HG03520 (cell line): Measurements from ENCODE around the gene ARHGEF28.

Experiments
- ATAC-seq: cut with Tn5 transposase; IDR thresholded peaks from one replicate; pipeline ENCODE4 v1.9.1; 2021; ENCODE audit warnings: mild to moderate bottlenecking, moderate library complexity; ENCODE audit not compliant: unreplicated experiment

The ARHGEF28 gene

GRCh38 chr5:73921741-73922140 is 295.7 kb downstream of the ARHGEF28 start:
- no peak for ATAC-seq

GRCh38 chr5:73922224-73922623 is 296.2 kb downstream of the ARHGEF28 start:
- no peak for ATAC-seq

- ATAC-seq, result no peak
Observed at GRCh38 chr5:73922875-73923557, 297.0 kb downstream of the ARHGEF28 start.

DNA sequence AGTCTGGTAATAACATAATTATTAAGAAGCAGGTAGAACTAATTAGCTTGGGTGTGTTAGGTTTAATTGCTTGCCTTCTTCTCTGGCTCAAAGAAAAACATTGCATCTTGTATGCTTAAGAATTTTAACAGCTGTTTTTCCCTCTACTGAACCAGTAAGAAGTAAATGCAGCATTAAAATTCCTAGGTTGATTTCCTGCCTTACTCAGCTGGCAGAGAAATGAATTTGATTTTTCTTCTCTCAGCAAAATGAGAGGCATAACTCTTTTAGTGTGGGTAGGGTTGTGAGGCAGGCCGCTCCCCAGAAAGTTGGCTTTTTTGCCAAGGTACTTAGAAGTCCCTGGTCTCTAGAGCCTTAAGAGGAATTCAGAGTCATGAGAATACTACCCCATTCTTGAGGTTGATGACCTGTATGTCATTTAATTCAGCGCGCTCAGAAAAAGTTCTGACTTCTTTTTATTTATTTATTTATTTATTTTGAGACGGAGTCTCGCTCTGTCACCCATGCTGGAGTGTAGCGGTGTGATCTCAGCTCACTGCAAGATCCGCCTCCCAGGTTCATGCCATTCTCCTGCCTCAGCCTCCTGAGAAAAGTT is 302.6 kb downstream of the ARHGEF28 start:
- ATAC-seq, result no peak

- no peak for ATAC-seq
Observed at GRCh38 chr5:73935719-73936118, 309.7 kb downstream of the ARHGEF28 start.

GRCh38 chr5:73938280-73938937 is 312.4 kb downstream of the ARHGEF28 start:
- ATAC-seq, result no peak

GRCh38 chr5:73938938-73939320 is 312.9 kb downstream of the ARHGEF28 start:
- ATAC-seq, result no peak

DNA sequence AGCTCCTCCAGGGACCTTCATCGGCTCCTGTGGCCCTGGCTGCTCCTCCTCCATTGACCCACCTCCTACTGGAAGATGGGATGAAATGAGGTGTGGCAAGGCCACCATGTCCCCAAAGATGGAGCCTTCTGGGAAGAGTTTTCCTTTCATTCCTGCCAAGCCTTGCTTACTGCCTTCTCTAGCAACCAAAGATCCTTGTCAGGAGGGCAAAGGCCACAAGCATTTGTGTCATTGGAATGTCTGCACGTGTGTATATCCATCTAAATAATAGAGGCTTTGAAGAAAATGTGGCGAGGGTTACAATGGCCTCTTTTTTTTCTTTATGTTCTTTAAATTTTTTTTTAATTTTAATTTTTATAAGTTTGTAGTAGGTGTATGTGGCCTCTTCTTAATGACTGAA is 313.6 kb downstream of the ARHGEF28 start:
- no peak for ATAC-seq

- no peak for ATAC-seq
Observed at GRCh38 chr5:73940026-73940425, 314.0 kb downstream of the ARHGEF28 start.

GRCh38 chr5:73940801-73941200 is 314.8 kb downstream of the ARHGEF28 start:
- no peak for ATAC-seq

DNA sequence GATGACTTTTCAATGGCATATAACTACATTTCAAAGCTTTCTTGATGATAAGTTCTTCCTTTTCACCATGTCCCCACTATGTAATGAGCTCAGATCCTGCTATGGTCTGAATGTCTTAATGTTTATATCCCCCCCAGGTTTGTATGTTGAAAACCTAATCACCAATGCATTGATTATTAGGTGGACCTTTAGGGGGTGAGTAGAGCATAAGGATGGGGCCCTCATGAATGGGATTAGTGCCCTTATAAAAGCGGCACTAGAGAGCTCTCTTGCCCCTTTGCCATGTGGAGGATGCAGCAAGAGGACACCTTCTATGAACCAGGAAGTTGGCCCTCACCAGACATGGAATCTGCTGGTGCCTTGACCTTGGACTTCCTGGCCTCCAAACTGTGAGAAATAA is 316.8 kb downstream of the ARHGEF28 start:
- no peak for ATAC-seq

DNA sequence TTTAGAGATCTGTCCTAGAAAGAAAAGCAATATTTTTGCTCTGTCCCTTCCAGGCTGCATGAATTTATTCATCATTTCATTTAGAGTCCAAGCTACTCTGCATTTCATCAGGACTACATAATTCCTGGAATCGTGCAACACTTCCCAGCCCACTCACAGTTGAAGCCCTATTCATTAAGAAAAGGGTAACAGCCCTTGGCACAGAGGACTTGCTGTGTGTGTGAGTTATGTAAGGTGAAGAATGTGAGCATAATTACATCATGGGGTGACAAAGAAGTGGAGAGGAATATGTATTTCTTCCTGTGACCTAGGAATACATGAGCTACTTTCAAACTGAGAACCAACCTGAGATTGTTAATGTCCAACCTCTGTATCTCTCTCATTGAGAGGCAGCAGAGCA is 317.4 kb downstream of the ARHGEF28 start:
- no peak for ATAC-seq

- no peak for ATAC-seq
Observed at GRCh38 chr5:73944581-73944980, 318.6 kb downstream of the ARHGEF28 start.

GRCh38 chr5:73945505-73945904 is 319.5 kb downstream of the ARHGEF28 start:
- no peak for ATAC-seq

DNA sequence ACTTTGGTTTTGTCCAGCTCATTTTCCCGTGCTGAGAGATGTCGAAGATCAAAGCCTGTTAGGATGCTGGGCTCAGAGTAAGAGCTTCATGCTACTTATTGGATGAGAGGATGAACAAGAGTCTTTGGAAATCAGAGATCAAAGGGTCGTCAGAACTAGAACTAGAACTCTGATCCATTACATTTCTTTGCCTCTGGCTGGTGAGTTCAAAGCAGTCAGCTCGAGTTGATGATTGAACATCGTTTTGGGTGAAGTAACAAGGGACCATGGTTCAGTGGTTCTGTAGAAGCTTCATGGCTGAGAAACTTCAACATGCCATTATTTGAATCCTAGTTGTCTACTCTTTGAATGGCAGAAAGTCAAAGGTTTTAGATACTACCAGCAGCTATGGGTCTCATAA is 320.3 kb downstream of the ARHGEF28 start:
- no peak for ATAC-seq

GRCh38 chr5:73946919-73947602 is 321.1 kb downstream of the ARHGEF28 start:
- no peak for ATAC-seq

GRCh38 chr5:73947906-73948640 is 322.1 kb downstream of the ARHGEF28 start:
- no peak for ATAC-seq

DNA sequence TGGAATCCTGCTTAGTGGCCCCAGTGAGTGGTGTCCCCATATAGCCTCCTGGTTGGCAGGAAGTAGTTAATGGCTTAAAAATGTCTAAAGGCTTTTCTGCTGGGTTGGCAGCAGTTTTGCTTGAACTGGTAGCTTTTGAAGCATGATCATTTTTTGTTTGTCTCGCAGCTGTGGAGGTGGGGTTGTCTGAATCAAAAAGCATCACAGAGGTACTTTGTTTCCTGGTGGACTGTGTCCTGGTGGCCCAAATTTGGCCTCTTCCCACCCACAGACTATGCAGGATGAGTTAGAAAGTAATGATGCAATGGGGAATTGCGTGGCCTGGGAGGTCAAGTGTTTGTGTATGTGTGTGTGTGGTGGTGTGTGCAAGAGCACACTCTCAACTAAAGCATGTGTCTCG is 322.7 kb downstream of the ARHGEF28 start:
- no peak for ATAC-seq

DNA sequence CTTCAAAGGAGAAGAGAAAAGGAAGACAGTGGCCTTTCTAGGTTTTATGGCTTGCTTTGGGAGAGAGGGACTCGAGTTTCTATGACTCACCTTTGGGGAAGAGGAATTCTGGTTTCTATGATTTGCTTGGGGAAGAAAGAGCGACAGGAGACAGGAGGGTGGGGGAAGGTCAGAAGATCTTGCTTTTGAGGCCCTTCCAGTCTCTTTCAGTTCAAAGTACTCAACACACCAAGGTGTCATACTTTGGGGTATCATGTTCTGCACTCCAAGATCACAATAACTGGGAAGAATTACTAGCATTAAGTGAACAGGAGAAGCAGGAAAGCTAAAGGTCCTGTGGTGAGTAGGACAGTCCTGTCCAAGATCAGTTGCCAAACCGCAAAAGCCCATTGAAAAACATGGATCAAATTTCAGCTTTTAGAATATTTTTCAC is 324.5 kb downstream of the ARHGEF28 start:
- no peak for ATAC-seq

DNA sequence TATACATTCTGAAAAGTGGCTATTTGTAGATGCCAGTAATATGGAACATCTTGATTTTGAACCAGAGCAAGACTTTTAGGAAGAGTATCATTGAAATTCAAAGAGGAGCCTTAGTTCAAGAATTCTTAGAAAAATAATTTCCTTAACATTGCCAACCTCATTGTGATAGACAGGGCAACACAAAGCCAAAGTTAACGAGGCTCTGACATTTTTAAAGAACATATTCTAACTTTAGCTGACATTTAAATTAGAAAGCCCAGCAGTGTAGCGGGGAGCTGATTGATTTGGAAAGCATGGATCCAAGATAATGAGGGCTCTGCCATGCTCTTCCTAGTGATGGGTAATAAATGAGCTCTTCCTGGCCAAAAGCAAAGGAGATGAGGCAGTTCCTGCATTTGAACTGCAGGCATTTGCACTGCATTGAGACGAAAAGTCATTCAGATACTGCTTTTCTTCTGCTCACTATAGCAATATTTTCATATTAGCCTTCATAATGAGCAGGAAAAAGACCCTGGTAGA is 325.0 kb downstream of the ARHGEF28 start:
- ATAC-seq, result no peak

GRCh38 chr5:73952872-73953271 is 326.9 kb downstream of the ARHGEF28 start:
- no peak for ATAC-seq
